Measurements from ENCODE around the gene TPCN2.
"Not testable (repeated sequence)": the region's sequence is repeated elsewhere in the genome, so short reads cannot be mapped to it uniquely, and the experiment has no call there.

TPCN2 gene

GRCh38 chr11:69076129-69076791, 27.5 kb downstream of the TPCN2 start:
- no peak for DNase-seq (ENCODE audit: low spot score)

DNA sequence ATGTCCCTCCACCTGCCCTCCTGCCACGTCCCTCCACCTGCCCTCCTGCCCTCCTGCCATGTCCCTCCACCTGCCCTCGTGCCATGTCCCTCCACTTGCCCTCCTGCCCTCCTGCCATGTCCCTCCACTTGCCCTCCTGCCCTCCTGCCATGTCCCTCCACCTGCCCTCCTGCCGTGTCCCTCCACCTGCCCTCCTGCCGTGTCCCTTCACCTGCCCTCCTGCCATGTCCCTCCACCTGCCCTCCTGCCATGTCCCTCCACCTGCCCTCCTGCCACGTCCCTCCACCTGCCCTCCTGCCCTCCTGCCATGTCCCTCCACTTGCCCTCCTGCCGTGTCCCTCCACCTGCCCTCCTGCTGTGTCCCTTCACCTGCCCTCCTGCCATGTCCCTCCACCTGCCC, 28.2 kb downstream of the TPCN2 start:
- not testable (repeated sequence) for DNase-seq (ENCODE audit: low spot score)

GRCh38 chr11:69078508-69078907, 29.8 kb downstream of the TPCN2 start:
- no peak for DNase-seq (ENCODE audit: low spot score)

DNA sequence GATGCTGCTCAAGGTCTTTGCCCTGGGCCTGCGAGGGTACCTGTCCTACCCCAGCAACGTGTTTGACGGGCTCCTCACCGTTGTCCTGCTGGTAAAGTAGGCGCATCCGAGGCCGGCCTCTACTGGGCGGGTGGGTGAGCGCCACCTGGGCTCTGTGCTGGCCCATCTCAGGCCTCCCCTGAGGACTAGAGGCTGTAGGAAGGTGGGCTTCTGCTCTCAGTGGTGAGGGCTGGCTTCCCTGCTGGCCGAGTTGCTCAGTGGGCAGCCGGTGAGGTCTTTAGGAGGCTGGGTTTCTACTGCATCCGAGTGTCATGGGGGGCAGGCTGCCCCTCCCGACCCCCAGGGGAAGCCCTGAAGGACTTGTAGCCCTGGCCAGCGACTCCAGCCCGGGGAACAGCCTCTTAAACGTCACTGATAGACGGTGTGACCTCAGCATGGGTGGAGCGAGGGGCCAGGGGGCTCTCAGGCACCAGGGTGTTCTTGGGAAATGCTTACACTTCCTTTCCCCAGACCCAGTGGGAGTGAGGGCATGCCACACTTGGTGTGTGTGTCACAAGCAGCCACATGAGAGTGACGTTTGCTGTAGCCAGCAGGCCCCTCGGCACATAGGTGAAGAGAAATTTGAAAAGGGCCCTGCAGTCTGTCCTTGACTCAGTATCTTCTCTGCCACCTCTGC, 30.3 kb downstream of the TPCN2 start:
- DNase-seq (ENCODE audit: low spot score): no peak

DNA sequence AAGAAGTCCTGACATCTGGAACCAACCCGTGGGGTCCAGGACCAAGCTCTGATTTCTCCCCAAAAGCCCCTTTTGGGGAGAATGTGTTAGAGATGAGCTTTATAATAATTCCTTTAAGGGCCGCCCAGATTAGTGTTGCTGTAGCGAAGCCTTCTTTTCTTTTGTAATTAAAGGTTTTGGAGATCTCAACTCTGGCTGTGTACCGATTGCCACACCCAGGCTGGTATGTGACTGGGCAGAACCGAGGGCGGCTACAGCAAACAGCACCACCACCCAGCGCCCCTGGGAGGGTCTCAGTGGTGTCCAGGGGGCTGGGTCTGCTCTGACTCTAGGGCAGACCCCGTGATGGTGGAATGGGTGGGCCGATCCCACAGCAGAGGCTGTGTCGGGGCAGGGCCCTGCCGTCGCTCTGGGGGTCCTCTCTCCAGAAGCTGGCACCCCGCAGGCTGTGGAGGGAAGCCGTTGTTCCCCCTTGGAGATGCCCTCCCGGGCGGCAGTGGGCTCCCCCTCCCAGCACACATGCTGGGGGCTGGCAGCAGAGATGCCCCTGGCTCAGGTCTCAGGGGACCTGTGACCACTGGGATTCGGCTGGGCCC, 31.0 kb downstream of the TPCN2 start:
- DNase-seq (ENCODE audit: low spot score): no peak

DNA sequence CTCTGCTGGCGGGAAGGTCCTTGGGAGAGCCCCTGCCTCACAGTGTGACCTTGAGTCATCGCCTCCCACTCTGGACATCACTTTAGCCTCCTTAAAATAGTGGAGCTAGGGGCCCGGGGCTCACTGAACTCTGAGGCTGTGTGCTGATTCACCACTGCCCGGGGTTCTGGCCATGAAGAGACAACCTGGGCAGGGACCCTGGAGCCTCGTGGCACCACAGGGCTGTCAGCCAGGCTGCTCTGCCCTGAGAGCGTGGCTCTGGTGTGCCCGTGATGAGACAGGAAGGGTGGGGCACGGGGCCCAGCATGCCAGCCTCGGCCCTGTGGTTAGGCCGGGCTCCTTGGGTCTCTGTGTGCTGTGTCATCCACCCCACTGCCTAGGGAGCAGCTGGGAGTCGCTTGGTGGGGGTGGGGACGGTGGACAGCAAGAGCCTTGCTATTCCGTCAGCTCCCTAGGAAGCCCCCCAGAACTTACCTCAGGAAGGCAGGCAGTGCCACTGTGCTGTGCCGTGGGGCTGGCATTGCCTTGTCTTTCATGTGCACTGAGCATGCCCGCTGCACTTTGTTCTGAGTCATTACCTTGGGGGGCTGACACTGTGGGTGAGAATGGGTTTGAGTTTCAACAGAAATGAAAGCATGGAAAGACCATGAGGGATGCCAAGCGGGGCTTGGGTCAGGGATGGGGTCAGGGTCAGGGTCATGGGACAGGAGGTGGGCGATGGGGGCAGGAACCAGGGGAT, 31.7 kb downstream of the TPCN2 start:
- DNase-seq (ENCODE audit: low spot score): no peak

- DNase-seq (ENCODE audit: low spot score): no peak
These were observed 32.4 kb downstream of the TPCN2 start for GRCh38 chr11:69081180-69081579.

GRCh38 chr11:69083531-69084247, 35.0 kb downstream of the TPCN2 start:
- DNase-seq (ENCODE audit: low spot score): no peak

DNA sequence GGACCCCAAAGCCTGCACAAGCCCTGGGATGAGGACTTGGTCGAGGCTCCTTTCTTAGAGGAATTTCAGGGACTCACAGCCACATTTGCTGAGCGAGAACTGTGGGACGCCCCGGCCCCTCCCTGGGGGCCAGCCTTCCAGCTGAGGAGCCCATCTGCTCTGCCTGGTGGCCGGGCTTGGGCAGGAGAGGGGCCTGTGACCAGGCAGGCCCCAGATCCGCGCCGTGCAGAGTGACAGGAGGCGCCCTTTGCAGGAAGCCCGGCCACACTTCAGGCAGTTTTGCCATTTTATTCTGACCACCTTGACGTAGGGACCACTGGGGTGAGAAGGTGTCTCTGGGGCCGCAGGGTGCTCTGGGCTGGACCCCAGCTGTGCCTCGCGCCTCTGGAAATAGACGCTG, 35.6 kb downstream of the TPCN2 start:
- no peak for DNase-seq (ENCODE audit: low spot score)

GRCh38 chr11:69085490-69086095, 36.9 kb downstream of the TPCN2 start:
- DNase-seq (ENCODE audit: low spot score): no peak

DNA sequence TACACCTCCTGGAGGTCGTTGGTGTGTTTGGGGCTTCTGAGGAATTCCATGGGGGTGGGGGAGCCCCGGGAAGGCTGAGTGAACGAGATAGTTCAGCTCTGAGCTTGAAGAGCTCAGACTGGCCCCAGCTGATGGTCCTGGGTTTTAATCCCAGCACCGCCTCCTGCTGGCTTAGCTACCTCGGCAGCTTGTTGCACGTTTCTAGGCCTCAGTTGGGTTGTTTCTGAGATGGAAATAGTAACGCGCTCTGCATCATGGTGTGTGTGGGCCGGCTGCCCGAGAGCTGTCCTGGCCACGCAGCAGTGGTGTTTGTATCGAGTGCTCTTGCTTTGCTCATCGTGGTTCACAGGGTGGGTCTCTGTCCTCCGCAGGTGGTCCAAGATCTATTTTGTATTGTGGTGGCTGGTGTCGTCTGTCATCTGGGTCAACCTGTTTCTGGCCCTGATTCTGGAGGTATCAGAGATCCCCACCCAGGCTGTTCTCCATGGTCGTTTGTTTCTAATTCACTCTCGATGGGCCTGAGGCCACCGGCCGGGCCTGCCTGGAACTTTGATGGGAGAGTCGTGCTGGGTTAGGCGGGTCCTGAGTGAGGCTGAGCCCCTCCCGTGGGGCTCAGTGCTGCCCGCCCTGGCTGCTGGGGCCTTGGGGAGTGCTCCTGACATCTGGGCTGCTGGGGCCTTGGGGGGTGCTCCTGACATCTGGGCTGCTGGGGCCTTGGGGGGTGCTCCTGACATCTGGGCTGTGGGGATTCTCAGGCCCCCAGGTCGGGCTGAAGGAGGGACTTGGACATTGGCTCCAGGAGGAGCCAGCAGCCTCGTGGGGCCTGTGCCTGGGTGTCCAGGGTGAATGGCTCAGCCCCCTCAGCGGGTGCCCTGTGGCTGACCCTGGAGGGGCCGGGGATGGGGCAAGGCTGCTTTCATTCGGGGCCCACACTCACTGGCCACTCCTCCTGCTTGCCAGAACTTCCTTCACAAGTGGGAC, 37.7 kb downstream of the TPCN2 start:
- DNase-seq (ENCODE audit: low spot score): no peak

DNA sequence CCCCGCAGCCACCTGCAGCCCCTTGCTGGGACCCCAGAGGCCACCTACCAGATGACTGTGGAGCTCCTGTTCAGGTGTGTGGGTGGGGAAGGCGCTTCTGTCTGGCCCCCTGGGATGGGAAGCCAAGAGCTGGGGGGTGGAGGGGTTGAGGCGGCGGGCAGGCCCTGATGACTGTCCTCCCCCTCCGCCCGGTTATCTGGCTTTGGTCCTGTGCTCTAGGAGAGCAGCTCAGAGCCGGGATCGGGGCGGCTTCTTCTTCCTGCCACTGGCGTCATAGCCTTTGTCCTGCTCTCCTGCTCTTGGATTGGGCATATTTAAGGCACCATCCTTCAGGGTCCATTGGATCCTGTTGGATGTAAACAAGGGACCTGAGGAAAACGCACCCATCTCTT, 38.4 kb downstream of the TPCN2 start:
- no peak for DNase-seq (ENCODE audit: low spot score)

DNA sequence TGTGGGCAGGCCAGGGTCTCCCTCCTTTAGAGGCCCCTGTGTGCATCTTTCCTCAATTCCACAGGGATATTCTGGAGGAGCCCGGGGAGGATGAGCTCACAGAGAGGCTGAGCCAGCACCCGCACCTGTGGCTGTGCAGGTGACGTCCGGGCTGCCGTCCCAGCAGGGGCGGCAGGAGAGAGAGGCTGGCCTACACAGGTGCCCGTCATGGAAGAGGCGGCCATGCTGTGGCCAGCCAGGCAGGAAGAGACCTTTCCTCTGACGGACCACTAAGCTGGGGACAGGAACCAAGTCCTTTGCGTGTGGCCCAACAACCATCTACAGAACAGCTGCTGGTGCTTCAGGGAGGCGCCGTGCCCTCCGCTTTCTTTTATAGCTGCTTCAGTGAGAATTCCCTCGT, 39.1 kb downstream of the TPCN2 start:
- no peak for DNase-seq (ENCODE audit: low spot score)

GRCh38 chr11:69088676-69089146, 40.0 kb downstream of the TPCN2 start:
- peak; percentile 62 for DNase-seq (ENCODE audit: low spot score)

- DNase-seq (ENCODE audit: low spot score): no peak
These were observed 40.5 kb downstream of the TPCN2 start for GRCh38 chr11:69089258-69089657.

- no peak for DNase-seq (ENCODE audit: low spot score)
These were observed 43.0 kb downstream of the TPCN2 start for GRCh38 chr11:69091638-69092165.

DNA sequence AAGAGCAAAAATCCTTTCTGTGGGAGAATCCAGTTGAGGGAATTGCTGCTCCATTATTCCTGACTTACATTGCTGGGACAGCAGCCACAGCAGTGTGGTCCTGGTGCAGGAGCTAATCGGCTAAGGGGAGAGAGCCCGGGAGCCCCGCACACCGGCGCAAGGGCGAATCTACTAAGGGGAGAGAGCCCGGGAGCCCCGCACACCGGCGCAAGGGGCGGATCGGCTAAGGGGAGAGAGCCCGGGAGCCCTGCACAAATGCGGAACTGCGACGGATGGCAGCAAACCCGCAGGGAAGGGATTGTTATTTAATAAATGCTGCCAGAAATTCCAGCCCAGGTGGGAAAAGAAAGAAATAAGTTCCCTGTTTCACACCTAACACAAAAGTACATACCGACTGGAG, 43.5 kb downstream of the TPCN2 start:
- no peak for DNase-seq (ENCODE audit: low spot score)

- DNase-seq (ENCODE audit: low spot score): no peak
These were observed 44.4 kb downstream of the TPCN2 start for GRCh38 chr11:69093106-69093505.

DNA sequence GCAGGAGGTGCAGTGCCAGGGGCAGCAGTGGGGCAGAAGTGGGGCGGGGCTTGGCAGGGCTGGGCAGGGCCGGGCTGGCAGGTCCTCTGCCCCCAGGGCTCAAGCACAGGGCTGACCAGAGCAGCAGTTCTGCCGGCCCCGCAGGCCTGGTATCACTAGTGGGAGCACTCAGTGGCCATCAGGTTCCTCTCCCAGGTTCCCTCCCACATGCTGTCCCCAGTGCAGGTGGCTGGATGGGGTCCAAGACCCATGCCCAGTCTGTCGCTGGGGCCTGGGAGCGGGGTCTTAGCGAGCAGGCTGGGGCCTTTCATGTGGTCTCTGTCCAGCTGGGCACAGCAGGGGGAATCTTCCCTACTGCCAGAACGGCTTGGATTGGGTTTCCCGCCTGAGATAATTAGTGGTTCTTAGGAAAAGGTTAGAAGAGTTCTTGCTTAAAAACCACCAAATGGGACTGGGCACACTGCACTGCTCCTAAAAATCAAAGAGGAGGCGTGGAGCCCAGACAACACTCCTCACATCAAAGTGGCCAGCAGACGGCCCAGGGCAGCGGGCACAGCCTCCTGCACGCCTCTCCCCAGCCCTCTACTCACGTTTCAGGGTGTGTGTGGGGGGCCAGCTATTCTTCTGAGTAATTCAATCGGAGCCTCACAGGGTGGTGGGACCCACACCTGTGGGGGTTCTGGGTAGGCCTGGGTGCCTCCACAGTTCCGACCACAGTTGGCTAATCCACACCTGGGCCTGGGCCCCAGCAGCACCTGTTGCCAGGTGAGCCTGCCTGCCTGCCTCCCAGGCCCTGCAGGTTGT, 45.6 kb downstream of the TPCN2 start:
- no peak for DNase-seq (ENCODE audit: low spot score)
